Left renal cortex interstitium (tissue), 4 donors: ENCODE results near the gene RBBP8NL. TPM values are rescaled to one million over a fixed set of nuclear protein-coding genes. Genes with fewer than 3 reads are reported as not detected.

Experiments
- DNase-seq, 4 donors: peaks; one replicate each; pipeline ENCODE4 v3.0.0-alpha.2; 2013; ENCODE audit warnings: low read depth in 4 of 4, low spot score in 2 of 4, missing footprints in 1 of 4
- polyA plus RNA-seq, 4 donors: library from polyadenylated mRNA; unstranded; fragments of 120-200 nt; gene quantifications; one replicate each; pipeline ENCODE4 v1.2.1, GENCODE V29; 2013; ENCODE audit not compliant: insufficient read length in 4 of 4

The RBBP8NL gene
- polyA plus RNA-seq, 4 donors: 1.6 to 3.0 (median 2.0) TPM

DNA sequence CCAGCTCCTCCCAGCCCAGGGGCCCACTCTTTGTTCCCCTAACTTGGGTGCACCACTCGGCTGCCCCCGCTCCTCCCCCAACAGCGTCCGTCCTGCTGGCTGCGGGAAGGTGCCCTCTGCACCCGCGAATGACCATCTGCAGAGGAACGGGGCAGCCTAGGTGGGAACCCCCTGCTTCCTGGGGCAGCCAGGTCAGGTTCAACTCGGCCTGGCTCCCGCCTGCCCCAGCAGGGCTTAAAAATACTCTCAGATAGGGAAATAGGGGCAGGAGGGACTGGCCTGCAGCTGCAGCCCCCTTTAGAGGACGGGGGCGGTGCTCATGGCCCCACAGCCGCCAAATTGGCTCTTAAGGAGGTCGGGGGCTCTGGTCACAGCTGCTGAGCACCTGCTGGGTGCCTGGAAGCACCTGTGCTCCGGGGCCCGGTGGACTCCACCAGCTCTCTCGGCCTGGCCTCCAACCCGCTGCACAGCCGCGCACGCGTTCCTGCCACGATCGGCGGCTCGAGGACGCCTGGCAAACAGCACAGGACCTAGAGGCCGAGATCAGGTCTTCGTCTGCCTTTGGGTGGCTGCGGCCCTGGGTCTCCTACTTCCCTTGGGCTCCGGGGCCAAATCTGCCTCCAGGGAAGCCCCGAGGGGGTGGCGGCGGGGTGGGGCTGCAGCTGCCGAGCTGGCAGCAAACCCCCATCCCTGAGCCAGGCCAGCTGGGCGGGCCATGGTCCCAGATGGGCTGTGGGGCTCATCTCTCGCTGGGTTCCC lies 59.5 kb downstream of the RBBP8NL start:
- DNase-seq: no peak

- DNase-seq: no peak
These were observed 60.2 kb downstream of the RBBP8NL start, which contains the start of gene LAMA5 for GRCh38 chr20:62367136-62367632. TSS of gene LAMA5 (minus strand) at chr20:62367312. CDS start at chr20:62367245, 67 bp downstream.

GRCh38 chr20:62366370-62367135 lies 60.8 kb downstream of the RBBP8NL start:
- DNase-seq: no peak

DNA sequence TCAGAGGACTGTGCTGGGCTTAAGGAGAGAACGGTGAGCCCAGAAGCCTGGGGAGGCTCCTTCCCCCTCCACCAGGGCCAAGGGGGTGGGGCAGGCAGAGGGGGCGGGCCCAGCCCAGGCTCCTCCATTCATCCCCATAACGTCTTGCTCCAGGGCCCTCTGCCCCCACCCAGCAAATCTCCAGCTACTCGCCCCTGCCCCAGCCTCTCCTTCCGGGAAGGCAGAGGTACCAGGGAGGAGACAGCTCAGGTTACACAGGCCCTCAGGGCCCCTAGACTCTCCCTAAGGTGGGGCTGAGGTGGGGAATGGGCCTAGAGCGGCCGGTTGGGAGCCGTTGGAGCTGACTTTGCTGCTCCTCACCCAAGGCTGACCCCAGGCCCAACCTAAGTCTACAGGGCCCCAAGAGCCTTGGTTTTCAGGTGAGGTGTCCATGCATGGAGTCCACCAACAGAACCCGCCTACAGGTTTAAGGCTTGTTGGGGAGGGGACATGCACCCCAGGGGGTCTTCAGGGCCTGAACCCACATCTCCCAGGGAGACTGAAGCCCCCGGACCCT lies 61.4 kb downstream of the RBBP8NL start:
- DNase-seq: no peak

DNA sequence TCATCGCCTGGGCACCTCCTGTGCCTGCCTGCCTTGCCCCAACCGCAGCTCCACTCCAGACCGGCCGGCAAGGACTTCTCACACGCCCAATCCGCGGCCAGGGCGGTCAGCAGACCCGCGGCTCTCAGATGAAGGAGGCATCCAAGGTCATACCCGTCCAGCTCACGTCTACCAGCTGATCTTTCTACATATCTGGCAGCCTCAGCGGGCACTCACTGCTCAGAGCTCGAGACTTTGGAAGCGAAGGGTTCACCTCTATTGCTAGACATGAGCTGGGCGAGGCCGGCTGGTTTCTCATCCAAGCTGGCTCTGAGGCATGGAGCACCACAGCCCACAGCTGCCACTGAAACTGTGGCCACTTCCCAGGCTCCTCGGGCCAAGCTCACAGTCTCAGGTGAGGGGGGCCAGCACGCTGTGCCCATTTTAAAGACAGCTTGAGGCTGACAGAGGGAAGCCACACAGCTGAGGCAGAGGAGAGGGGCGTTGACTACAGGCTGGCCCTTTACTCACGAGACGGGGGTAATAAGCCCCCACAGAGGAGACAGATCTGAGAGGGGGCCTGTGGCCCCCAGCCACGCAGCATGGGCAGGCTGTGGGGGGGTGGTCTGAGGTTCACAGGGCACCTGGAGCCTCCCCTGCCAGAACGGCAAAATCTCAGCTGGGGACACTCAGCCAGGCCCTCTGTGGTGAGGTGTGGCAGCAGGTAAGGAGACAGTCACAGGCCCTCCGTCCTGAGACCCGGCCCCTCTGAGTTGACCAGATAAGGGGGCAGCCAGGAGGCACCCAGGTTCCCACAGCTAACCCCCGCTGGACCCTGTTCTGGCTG lies 62.2 kb downstream of the RBBP8NL start:
- no peak for DNase-seq

DNA sequence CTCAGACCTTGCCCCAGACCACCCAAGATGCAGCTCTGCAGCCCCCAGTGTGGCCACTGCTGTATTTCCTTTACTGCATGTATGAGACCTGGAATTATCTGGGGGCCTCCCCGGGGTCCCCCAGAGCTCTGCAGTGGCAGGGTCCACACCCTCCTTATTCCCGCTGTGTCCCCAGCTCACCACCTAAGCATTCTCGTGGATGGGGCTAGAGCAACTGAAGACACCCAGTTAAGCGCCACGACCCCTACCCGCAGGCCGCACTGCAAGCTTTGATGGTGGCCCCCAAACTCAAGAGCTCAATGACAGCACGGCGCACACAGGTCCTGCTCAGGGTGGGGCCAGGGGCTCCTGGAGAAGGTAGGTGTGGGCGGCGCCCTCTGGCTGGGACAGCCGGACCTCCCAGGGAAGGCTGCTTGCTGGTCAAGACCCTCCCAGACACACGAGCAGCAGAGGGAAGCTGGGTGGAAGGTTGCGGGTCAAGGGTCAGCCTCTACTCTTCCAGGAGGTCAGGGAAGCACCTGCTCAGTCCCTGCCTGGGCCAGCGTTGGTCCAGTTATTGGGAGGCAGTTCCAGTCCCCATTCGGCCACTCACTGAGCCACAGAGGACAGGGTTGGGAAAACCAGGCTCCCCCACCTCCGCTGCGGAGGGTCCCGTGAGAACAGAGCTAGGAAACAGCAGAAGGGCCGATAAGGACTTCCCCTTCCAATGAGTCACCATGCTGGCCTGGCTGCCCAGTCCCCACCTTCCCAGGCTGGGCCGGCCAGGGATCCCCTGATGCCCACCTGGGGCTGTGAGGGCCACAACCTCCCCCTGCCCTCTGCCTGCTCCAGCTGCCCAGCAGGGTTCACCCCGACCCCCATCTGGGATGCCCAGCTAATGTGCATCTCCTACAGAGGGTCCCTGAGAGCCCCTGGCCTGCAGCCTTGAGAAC lies 63.2 kb downstream of the RBBP8NL start:
- no peak for DNase-seq

- DNase-seq: no peak
These were observed 64.1 kb downstream of the RBBP8NL start for GRCh38 chr20:62362991-62363919.

DNA sequence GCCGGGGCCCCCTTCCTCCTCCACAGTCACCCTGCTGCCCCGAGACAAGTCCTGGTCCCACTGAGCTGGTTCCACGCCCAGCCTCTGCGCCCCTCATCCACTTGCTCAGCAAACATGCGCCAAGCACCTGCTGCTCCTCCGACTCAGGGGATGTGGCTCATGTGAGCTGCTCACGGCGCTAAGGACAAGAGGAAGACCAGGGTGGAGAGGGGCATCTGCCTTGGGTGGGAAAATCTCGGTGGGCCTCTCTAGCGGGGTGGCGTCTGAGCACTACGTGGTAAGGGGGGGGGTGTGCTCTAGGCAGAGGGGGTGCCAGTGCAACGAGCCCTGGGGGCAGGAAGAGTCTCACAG lies 64.8 kb downstream of the RBBP8NL start:
- no peak for DNase-seq

DNA sequence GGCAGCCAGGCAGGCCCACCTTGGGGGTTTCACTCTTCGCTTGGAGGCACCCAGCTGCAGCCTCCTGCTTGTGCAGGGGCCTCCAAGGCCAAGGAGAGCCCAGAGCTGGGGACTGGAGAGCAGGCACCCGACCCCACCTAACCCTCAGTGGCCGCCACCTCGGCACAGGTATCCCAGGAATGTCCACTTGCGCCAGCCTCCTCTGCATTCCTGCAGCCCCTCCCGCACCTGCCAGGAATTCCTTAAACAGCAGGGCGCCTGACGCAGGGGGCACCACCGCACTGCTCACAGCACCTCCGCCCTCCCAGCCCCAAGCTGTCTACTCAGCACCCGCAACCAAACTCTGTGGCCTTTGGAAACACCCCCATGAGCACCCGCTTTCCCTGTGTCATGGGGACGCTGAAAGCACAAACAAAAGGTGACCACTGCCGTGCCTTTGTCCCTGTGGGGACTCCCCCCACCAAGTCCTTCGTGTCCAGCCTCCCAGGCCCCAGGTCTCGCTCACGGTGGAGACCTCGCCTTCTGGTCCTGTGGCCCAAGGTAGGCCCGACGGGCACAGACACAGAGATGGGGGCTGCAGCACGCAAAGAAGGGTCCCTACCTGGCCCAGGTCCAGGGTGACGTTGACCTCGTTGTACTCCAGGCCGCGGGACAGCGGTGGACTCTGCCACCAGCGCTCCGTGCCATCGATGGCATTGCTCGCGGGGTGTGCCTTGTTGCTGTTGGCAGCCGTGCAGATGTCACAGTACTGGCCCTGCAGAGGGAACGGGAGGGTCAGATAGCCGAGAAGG lies 65.3 kb downstream of the RBBP8NL start:
- DNase-seq: no peak

DNA sequence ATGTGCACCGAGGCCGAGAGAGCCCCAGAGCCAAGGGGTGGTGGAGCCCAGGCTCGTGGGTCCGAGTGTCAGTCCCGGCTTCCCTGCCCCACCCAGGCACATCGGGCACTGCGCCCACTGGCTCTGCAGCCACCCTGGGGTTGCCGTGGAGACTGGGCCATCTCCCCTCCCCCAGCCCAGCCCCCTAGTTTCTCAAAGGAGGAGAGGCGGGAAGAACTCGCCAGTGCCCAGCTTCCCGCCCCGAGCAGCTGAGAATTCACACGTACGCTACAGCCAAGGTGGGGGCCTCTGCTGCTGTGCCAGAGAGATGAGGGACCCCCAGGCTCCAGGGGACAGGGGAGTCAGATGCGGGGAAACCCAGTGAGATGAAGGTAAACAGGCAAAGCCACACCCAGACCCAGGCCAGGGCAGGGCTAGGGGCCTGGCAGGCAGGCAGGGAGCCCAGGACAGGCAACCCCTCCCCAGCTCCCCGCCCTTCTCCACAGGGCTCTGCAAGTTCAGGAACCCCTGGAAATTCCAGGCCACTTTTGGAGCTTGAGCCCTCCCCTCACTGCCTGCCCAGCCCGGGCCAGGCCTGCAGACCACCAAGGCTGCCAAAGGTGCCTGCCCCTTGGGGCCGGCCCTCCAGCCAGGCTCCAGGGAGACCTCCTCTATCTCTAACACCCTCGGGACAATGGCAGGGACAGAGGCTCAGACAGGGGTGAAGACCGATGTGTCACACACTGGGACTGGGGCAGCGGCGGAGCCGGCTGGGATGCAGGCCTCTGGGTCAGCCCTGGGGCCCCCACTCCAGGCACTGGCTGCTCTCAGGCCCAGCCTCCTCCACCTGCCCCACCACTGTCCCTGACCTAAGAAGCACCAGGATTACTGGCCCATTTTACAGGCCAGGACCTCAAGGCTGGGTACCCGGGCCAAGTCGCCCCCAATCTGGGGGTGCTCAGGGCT lies 66.2 kb downstream of the RBBP8NL start:
- DNase-seq: no peak

Other genes with a start within 250 kb of the RBBP8NL start
- gene MTG2, start 244.5 kb downstream of the RBBP8NL start, polyA plus RNA-seq: 10 to 100 TPM; 30.6 to 45.6 (median 36.7) TPM
- under 1 TPM in 3 of 4 donors, not detected in 1; 0.08 to 0.21 (median 0.14) TPM for gene HRH3, start 207.3 kb downstream of the RBBP8NL start, polyA plus RNA-seq
- 10 to 100 TPM; 26.7 to 41.5 (median 34.8) TPM for gene OSBPL2, start 189.0 kb downstream of the RBBP8NL start, polyA plus RNA-seq
- 10 to 100 TPM; 44.0 to 74.9 (median 62.5) TPM for gene ADRM1, start 124.5 kb downstream of the RBBP8NL start, polyA plus RNA-seq
- gene LAMA5, start 60.2 kb downstream of the RBBP8NL start, polyA plus RNA-seq: 100 to 1,000 TPM in 3 of 4 donors, 10 to 100 TPM in 1; 70.5 to 201 (median 146) TPM
- gene RPS21, start 40.4 kb downstream of the RBBP8NL start, polyA plus RNA-seq: 1,000 to 10,000 TPM in 1 of 4 donors, 100 to 1,000 TPM in 3; 820 to 1,197 (median 904) TPM
- 10 to 100 TPM in 3 of 4 donors, 1 to 10 TPM in 1; 8.0 to 11.6 (median 11.0) TPM for gene CABLES2, start 20.3 kb downstream of the RBBP8NL start, polyA plus RNA-seq
- gene GATA5, start 48.5 kb upstream of the RBBP8NL start, polyA plus RNA-seq: 10 to 100 TPM in 1 of 4 donors, 1 to 10 TPM in 3; 6.3 to 11.1 (median 8.3) TPM
- gene SLCO4A1, start 215.0 kb upstream of the RBBP8NL start, polyA plus RNA-seq: 1 to 10 TPM; 1.8 to 9.1 (median 3.4) TPM